GM21423 (cell line): Measurements from ENCODE around the gene MRPS16.

Experiments
- ATAC-seq: cut with Tn5 transposase; IDR thresholded peaks from one replicate; pipeline ENCODE4 v1.9.1; 2021; ENCODE audit warnings: mild to moderate bottlenecking, moderate library complexity; ENCODE audit not compliant: unreplicated experiment

The MRPS16 gene

GRCh38 chr10:73205081-73205480 lies 47.4 kb downstream of the MRPS16 start:
- no peak for ATAC-seq
